Keratinocyte (primary cell): Measurements from ENCODE around the gene MIA. TPM values are rescaled to one million over a fixed set of nuclear protein-coding genes. Genes with fewer than 3 reads are reported as not detected.
"Not testable (repeated sequence)": the region's sequence is repeated elsewhere in the genome, so short reads cannot be mapped to it uniquely, and the experiment has no call there.

Source experiments
- DNase-seq: peaks from one replicate; pipeline ENCODE4 v3.0.0-alpha.2; 2011; ENCODE audit warnings: low read depth, missing footprints, low spot score
- FAIRE-seq: peaks from 2 replicates; lab custom pipeline; 2011; peaks lifted over from hg19 to GRCh38; lab: Jason Lieb, UNC
- H2AFZ ChIP-seq: 2 replicates; pipeline ENCODE4 v1.6.0; 2012; ENCODE audit warnings: low read length, control low read depth, inconsistent platforms; ENCODE audit not compliant: control insufficient read depth
- H3K27ac ChIP-seq: 2 replicates; pipeline ENCODE4 v1.5.1; 2011; ENCODE audit warnings: low read length; ENCODE audit not compliant: control insufficient read depth, insufficient read depth
- H3K27me3 ChIP-seq: 3 replicates; pipeline ENCODE4 v1.6.0; 2011; ENCODE audit warnings: low read length; ENCODE audit not compliant: control insufficient read depth, insufficient read depth; ENCODE audit errors: extremely low read depth
- H3K36me3 ChIP-seq, 2 experiments: 2 replicates in 1 of 2; 3 replicates in 1 of 2; pipeline ENCODE4 v1.5.1; 2011; ENCODE audit warnings: low read length in 2 of 2, mild to moderate bottlenecking in 1 of 2; ENCODE audit not compliant: control insufficient read depth in 2 of 2, insufficient read depth in 2 of 2; ENCODE audit errors: extremely low read depth in 1 of 2
- H3K4me1 ChIP-seq: 3 replicates; pipeline ENCODE4 v1.5.1; 2011; ENCODE audit warnings: low read length; ENCODE audit not compliant: control insufficient read depth, insufficient read depth; ENCODE audit errors: extremely low read depth
- H3K4me2 ChIP-seq: 3 replicates; pipeline ENCODE4 v1.6.0; 2011; ENCODE audit warnings: low read depth, low read length; ENCODE audit not compliant: control insufficient read depth, insufficient read depth; ENCODE audit errors: extremely low read depth
- H3K4me3 ChIP-seq, 3 experiments: fragments of 200-600 bp in 1 of 3; sonication (generic) in 1 of 3; 2 replicates in 2 of 3; 3 replicates in 1 of 3; pipeline ENCODE4 v1.5.1; 2011 to 2016; ENCODE audit warnings: low read length in 3 of 3, mild to moderate bottlenecking in 3 of 3, control low read depth in 2 of 3, inconsistent platforms in 1 of 3, low read depth in 1 of 3, mixed read lengths in 1 of 3, mixed run types in 1 of 3, moderate library complexity in 1 of 3; ENCODE audit not compliant: control insufficient read depth in 2 of 3, insufficient read depth in 2 of 3; ENCODE audit errors: extremely low read depth in 1 of 3
- H3K79me2 ChIP-seq: 2 replicates; pipeline ENCODE4 v1.6.0; 2012; ENCODE audit warnings: low read length; ENCODE audit not compliant: control insufficient read depth, insufficient read depth
- H3K9ac ChIP-seq: 3 replicates; pipeline ENCODE4 v1.6.0; 2011; ENCODE audit warnings: low read length; ENCODE audit not compliant: control insufficient read depth, insufficient read depth; ENCODE audit errors: extremely low read depth
- H3K9me1 ChIP-seq: 3 replicates; pipeline ENCODE4 v1.6.0; 2011; ENCODE audit warnings: low read length; ENCODE audit not compliant: control insufficient read depth, insufficient read depth; ENCODE audit errors: extremely low read depth
- H3K9me3 ChIP-seq: 2 replicates; pipeline ENCODE4 v1.5.1; 2012; ENCODE audit warnings: low read depth, low read length; ENCODE audit not compliant: control insufficient read depth
- H4K20me1 ChIP-seq: 3 replicates; pipeline ENCODE4 v1.6.0; 2011; ENCODE audit warnings: low read length; ENCODE audit not compliant: control insufficient read depth, insufficient read depth; ENCODE audit errors: extremely low read depth
- EZH2 ChIP-seq: IDR thresholded peaks from one replicate; pipeline ENCODE4 v1.6.1; 2012; ENCODE audit warnings: inconsistent platforms, mild to moderate bottlenecking, low read length, moderate library complexity
- dilution Hi-C: fragments of 300-500 bp; cut with MboI; formaldehyde crosslinking; loops from one replicate; pipeline ENCODE4 v1.7.0; 2020; ENCODE audit warnings: low sequenced_read_pairs; ENCODE audit not compliant: extremely low pct_ligation_motif_present
- polyA plus RNA-seq, 5 experiments: library from polyadenylated mRNA; depleted of rRNA in 3 of 5; stranded (reverse) in 3 of 5; stranded (forward) in 1 of 5; unstranded in 1 of 5; fragments of >200 nt; gene quantifications; 1 replicate in 1 of 5; 2 replicates in 3 of 5; 3 replicates in 1 of 5; pipeline versions ENCODE4 v1.2.1 to v1.2.3, GENCODE V29; 2011 to 2012; ENCODE audit warnings: missing spikeins in 2 of 5, low read depth in 1 of 5, low replicate concordance in 1 of 5
- TF ChIP-seq, protein P1 (sequence below), 3 experiments: IDR thresholded peaks in 1 of 3; conservative IDR thresholded peaks in 1 of 3; optimal IDR thresholded peaks in 1 of 3; 2 replicates in 2 of 3; 3 replicates in 1 of 3; pipeline versions ENCODE3 to v1.5.1; 2011; ENCODE audit warnings: low read length in 3 of 3, mild to moderate bottlenecking in 3 of 3, moderate library complexity in 2 of 3, control low read depth in 1 of 3, inconsistent platforms in 1 of 3; ENCODE audit not compliant: insufficient read depth in 2 of 3; ENCODE audit errors: extremely low read depth in 1 of 3

MIA gene
- polyA plus RNA-seq, 1 donor (not counting 4 experiments of a cell fraction or from before 2014, with no cell fraction given) = 3.4 TPM

GRCh38 chr19:40763963-40764362, 11.4 kb upstream of the MIA start:
- Histone ChIP-seq H3K4me1 (no peaks in the 10 kb centered on the region), H3K4me3 (no peak overlapping the region), H3K36me3 (peaks cover 54 to 59% of the 10 kb centered on the region in 2 experiments), H3K27ac (no peak overlapping the region), H3K79me2 (peaks cover 22% of the 10 kb centered on the region), H3K9ac (no peak overlapping the region), H3K4me2 (no peak overlapping the region), H4K20me1 (peaks cover 2% of the 10 kb centered on the region), H3K27me3 (no peaks in the 10 kb centered on the region), H3K9me1 (no peaks in the 10 kb centered on the region), H2AFZ (no peak overlapping the region), H3K9me3 (no peaks in the 10 kb centered on the region)
- TF ChIP-seq, protein P1, sequence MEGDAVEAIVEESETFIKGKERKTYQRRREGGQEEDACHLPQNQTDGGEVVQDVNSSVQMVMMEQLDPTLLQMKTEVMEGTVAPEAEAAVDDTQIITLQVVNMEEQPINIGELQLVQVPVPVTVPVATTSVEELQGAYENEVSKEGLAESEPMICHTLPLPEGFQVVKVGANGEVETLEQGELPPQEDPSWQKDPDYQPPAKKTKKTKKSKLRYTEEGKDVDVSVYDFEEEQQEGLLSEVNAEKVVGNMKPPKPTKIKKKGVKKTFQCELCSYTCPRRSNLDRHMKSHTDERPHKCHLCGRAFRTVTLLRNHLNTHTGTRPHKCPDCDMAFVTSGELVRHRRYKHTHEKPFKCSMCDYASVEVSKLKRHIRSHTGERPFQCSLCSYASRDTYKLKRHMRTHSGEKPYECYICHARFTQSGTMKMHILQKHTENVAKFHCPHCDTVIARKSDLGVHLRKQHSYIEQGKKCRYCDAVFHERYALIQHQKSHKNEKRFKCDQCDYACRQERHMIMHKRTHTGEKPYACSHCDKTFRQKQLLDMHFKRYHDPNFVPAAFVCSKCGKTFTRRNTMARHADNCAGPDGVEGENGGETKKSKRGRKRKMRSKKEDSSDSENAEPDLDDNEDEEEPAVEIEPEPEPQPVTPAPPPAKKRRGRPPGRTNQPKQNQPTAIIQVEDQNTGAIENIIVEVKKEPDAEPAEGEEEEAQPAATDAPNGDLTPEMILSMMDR (optimal IDR thresholded peaks at IDR 0.05 in 1 of 3, IDR thresholded peaks at IDR 0.05 in 1 of 3, conservative IDR thresholded peaks at IDR 0.05 in 1 of 3; ENCODE audit: extremely low read depth in 1 of 3, insufficient read depth in 2 of 3, low read length in 3 of 3) = no peak
- TF ChIP-seq EZH2 = no peak
- dilution Hi-C loops = no loop called here
- DNase-seq = no peak
- FAIRE-seq = no peak

DNA sequence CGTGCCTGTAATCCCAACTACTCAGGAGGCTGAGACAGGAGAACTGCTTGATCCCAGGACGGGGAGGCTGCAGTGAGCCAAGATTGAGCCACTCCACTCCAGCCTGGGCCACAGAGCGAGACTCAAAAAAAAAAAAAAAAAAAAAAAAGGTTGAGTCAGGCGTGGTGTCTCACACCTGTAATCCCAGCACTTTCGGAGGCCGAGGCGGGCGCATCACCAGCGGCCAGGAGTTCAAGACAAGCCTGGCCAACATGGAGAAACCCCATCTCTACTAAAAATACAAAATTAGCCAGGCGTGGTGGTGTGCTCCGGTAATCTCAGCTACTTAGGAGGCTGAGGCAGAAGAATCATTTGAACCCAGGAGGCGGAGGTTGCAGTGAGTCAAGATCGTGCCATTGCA, 8.9 kb upstream of the MIA start:
- H3K4me2 ChIP-seq, H3K79me2 ChIP-seq, H3K27me3 ChIP-seq, FAIRE-seq, H3K27ac ChIP-seq, H3K4me3 ChIP-seq, DNase-seq, H3K4me1 ChIP-seq, H2AFZ ChIP-seq, H3K9ac ChIP-seq, H3K9me3 ChIP-seq, dilution Hi-C loops, H4K20me1 ChIP-seq, H3K9me1 ChIP-seq: not testable (repeated sequence)
- peaks cover 33 to 42% of the 10 kb centered on the region in 2 experiments for H3K36me3 ChIP-seq

DNA sequence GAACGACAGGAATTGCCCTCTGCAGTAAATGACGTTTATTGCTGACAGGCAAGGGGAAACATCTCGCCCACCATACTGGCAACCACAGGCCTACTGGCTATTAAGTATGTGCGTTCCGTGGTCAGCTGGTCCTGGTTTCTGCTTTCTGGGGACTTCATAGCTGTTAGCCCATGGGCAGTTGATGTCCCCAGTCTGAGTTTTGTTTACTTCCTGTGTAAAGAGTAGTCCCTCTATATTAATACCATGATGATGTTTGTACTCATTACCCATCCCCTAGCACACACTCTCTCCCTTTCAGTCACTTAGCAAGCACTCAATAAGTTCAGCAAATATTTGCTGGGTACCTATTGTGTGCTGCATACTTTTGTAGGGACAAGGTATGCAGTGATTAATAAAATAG, 6.5 kb upstream of the MIA start:
- Histone ChIP-seq H3K9ac (no peak overlapping the region), H2AFZ (no peak overlapping the region), H3K4me2 (no peak overlapping the region), H3K4me1 (no peaks in the 10 kb centered on the region), H4K20me1 (no peaks in the 10 kb centered on the region), H3K36me3 (peaks cover 17 to 19% of the 10 kb centered on the region in 2 experiments), H3K79me2 (no peaks in the 10 kb centered on the region), H3K9me1 (no peaks in the 10 kb centered on the region), H3K27ac (no peak overlapping the region), H3K27me3 (no peaks in the 10 kb centered on the region), H3K9me3 (no peaks in the 10 kb centered on the region), H3K4me3 (no peak overlapping the region)
- DNase-seq (no peak), FAIRE-seq (no peak)
- no peak for TF ChIP-seq EZH2
- TF ChIP-seq, protein P1 (optimal IDR thresholded peaks at IDR 0.05 in 1 of 3, IDR thresholded peaks at IDR 0.05 in 1 of 3, conservative IDR thresholded peaks at IDR 0.05 in 1 of 3; ENCODE audit: extremely low read depth in 1 of 3, insufficient read depth in 2 of 3, low read length in 3 of 3) = no peak
- dilution Hi-C loops = no loop called here

DNA sequence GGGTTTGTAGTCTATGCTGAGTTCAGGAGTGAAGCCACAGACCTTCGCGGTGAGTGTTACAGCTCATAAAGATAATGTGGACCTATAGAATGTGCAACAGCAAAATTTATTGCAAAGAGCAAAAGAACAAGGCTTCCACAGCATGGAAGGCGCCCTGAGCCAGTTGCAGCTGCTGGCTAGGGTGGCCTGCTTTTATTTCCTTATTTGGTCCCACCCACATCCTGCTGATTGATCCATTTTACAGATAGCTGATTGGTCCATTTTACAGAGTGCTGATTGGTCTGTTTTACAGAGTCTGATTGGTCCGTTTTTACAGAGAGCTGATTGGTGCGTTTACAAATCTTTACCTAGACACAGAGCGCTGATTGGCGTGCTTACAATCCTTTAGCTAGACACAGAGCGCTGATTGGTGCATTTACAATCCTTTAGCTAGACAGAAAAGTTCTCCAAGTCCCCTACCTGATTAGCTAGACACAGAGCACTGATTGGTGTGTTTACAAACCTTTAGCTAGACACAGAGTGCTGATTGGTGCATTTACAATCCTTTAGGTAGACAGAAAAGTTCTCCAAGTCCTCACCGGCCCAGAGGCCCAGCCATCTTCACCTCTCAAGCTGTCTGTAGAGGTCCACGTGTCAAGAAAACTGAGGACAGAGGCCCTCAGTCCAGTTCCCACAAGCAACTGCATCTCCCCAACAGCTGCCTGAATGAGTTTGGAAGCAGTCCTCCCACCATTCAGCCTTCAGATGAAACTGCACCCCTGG, 4.0 kb upstream of the MIA start:
- H2AFZ ChIP-seq, FAIRE-seq, dilution Hi-C loops, H3K4me3 ChIP-seq, H3K9me1 ChIP-seq, H3K79me2 ChIP-seq, H3K4me2 ChIP-seq, H3K36me3 ChIP-seq, H3K9me3 ChIP-seq, H4K20me1 ChIP-seq, H3K9ac ChIP-seq, DNase-seq, H3K27me3 ChIP-seq, H3K27ac ChIP-seq: not testable (repeated sequence)
- peaks cover 15% of the 10 kb centered on the region for H3K4me1 ChIP-seq
